GM21390 (cell line): Measurements from ENCODE around the gene EEFSEC.

Source experiments
- ATAC-seq: cut with Tn5 transposase; IDR thresholded peaks from one replicate; pipeline ENCODE4 v1.9.1; 2021; ENCODE audit not compliant: unreplicated experiment

The EEFSEC gene

DNA sequence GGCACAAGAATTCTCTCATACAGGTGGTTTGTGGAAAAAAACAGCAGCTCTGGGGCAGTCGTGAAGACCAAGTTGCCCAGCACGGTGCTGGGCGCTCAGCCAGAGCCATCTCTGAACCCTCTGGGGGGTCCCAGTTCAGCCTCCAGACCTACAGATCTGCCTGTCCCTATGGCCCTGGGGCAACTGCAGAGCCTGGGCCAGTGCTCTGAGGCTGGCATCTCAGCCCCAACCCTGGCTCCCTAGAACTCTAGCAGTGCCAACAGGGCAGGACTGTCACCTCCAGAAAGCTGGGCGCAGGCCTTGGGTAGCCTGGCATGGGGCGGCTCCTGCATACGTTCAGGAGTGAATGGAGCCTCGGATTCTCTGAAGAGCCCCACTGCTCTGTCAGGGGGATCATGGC lies 268.7 kb downstream of the EEFSEC start:
- ATAC-seq = no peak

GRCh38 chr3:128422762-128423524 lies 269.7 kb downstream of the EEFSEC start:
- ATAC-seq = no peak

- no peak for ATAC-seq
These were observed 270.4 kb downstream of the EEFSEC start for GRCh38 chr3:128423525-128424147.

DNA sequence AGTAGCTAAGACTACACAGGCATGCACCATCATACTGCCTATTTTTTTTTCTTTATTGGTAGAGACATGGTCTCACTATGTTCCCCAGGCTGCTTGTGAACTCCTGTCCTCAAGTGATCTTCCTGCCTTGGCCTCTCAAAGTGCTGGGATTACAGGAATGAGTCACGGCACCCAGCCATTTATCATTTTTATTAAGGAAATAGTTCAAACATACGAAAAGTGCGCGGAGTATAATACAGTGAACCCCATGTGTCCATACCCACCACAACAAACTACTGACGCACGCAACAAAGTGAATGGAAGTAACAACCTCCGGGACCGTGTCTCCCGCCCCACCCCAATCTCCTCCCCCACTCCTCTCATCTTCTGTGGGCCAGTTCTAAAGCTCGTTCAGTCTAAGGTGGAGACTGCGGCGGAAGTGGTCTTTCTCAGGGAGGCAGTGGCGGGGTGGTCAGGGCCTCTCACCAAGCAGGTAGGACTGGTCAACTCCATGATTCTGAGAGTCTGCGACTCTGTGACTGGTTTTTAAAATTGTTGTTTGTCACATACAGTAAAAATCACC lies 271.3 kb downstream of the EEFSEC start:
- ATAC-seq = no peak

DNA sequence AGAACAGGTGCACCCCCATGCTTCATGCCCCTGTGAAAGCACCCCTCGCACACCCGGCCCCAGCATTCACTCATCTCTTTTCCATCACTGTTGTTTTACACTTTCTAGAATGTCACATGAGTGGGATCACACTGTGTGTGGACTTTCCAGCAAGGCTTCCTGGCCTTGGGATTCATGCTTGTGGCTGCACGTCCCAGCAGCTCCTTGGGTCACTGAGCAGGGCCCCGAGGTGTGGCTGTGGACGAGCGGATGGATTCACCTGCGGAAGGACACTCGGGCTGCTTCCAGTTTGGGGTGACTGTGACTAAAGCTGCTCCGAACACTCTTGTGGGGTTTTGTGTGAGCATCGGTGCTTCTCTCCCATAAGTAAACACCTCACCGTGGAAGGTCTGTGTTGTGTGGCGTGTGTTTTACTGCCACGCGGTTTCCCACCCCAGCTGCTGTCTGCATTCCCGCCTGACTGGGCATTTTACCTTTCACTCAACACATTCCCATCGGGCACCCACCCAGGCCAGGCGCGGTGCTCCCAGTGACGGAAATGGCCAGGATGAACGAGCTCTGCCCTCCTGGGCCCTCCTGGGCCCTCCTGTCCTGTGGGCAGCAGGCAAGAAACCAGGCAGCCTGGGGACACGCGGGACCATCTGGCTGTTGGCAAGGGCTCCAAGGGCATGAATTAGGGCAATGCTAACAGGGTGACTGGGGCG lies 272.0 kb downstream of the EEFSEC start:
- no peak for ATAC-seq

- ATAC-seq = no peak
These were observed 272.5 kb downstream of the EEFSEC start for GRCh38 chr3:128425846-128426127.

DNA sequence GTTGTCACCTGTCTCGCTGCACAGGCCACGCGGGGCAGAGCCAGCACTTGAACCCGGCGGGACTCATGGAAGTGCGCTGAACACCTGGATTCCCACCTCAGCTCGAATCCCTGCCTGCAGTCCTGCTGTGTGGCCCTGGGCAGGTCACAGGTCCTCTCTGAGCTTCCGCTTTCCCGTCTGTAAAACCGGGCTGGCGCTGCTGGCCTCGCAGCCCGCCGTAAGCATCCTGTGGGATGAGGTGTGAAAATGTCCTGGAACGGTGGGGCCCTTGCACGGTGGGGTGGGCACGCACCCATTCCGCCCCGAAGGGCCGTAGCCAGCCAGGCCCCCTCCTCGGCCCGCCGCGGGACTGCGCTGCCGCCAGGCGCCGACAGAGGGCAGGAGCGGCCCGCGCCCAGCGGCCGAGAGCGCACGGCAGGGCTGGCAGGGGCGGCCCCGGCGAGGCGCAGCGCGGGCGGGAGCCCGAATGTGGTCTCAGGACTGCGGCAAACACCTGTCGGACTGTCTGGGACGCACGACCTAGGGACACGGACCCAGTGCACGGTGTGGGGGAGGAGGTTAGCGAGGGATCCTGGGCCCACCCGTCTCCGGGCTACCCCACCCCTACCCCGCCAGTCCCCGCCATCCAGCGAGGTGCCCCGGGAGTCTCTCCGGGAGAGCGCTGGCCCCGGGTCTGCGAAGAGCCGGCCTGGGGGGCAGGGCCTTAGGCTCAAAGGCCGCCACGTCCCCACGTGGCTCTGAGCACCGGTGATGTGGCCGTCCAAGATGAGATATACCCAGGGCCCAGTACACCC lies 273.0 kb downstream of the EEFSEC start:
- no peak for ATAC-seq

GRCh38 chr3:128427175-128427857 lies 274.0 kb downstream of the EEFSEC start:
- no peak for ATAC-seq

GRCh38 chr3:128427872-128428822 lies 274.9 kb downstream of the EEFSEC start:
- no peak for ATAC-seq

GRCh38 chr3:128429275-128429674 lies 276.0 kb downstream of the EEFSEC start:
- ATAC-seq = no peak

DNA sequence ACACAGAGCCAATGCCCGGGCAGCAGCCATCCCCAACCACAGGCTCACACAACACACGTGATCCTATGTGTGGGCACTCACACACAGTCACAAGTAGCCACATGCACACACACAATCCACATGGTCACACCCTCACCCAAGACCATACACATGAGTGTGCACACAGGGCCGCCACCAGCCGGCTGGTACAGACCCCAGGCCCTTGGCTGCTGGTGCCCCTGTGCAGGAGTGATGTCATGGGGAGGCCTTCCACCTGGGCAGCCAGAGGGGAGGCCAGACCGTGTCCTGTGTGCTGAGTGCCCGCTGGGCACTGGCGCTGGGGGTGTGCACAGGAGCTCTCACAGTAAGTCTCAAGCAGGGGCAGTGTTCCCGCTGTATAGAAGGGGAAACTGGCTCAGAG lies 276.5 kb downstream of the EEFSEC start:
- no peak for ATAC-seq

- no peak for ATAC-seq
These were observed 277.0 kb downstream of the EEFSEC start for GRCh38 chr3:128430301-128430700.

DNA sequence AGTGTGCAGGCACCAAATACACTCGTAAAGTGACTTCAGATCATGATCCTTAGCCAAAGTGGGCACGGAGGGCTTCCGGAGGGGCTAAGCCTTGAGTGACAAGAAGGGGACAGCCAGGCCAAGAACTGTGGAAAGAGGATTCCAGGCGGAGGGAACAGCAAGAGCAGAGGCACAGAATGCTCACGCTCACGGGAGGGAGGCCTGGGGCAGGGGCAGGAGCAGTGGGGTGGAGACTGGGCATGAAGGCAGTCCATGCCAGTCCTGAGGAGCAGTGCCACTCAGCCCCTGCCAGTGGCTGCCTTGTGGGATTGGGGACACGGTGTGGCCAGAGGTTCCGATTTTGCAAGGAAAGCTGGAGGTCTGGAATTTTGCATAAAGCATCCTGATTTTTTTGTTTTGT lies 277.4 kb downstream of the EEFSEC start:
- no peak for ATAC-seq

- no peak for ATAC-seq
These were observed 278.6 kb downstream of the EEFSEC start for GRCh38 chr3:128431803-128432300.

DNA sequence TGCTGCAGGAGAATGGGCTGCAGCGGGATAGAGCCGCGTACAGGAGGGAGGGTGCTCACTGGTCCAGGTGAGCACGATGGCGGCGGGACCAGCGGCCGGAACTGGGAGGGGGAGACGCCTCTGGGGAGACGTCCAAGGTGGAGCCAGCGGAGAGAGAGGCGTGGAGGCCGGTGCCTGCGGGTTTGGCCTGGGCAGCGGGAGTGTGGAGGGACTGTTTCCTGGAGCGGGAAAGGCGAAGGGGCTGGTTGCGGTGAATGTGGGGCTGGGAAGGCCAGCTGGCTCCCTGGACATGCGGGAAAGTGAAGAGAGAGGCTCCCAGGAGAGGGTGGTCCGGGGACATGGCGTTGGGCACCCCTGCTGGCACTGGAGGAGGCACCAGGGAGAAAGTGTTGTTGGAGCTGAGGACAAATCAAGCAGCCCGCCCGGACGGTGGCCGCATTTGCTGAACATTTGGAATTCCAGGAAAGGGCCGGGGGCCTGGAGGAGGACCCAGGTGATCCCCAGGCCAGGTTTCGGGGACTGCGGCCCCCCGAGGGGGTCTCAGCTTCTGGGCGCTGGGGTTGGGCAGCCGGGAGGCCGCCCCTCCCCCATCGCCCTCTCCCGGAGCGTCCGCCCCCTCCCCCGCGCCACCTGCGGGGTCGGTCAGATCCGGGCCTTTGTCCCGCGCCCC lies 279.2 kb downstream of the EEFSEC start:
- ATAC-seq = no peak

DNA sequence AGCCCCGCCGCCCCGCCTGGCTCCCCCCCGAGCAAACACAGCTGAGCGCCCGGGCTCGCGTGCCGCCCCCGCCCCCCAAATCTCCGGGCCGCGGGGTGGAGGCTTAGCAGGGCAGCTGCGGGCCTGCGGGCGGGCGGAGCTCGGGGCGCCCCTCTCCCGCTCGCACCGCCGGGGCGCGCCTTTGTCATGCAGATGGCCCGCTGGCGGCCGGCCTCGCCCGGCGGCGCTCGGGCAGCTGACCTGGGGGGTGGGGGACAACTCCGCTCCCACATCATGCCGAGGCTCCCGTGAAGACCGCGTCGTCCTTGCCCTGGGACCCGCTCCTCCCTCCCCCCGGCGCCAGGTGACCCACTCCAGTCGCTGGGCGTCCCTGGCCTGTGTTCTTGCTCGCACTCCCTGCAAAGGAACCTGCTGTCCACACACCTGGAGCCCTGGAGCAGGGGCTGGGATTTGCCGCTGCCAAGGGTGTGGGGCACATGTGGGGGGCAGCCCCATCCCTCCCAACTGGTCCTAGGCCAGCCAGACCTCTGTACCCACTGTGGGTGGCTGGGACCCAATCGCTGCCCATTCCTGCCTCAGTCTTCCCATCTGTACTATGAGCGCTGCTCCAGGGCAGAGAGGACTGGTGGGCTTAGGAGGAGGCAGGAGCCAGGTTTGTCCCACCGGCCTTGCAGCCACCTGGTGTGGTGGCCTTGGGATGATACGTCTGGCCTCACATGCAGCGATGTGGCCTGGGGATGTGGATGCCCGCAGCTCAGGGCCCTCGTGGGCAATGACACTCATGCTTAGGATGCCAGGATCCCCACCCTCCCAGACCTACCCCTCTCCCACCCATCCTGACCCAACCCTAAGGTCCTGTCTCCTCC lies 279.9 kb downstream of the EEFSEC start:
- ATAC-seq = no peak

DNA sequence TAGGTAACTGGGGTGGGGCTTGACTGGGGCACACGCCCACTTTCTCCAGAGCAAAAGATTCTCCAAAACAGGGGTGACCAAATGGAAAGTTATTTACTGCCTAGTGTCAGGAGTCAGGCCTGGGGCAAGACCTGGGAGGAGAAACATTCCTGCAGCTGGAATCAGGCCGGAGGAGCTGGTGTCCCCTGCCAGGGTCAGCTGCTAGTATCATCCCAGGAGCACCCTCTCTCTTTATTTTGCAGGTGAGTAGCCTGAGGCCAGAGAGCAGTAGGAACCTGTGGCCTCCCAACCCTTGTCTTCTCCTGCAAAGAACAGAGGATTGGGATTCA lies 280.5 kb downstream of the EEFSEC start:
- no peak for ATAC-seq

DNA sequence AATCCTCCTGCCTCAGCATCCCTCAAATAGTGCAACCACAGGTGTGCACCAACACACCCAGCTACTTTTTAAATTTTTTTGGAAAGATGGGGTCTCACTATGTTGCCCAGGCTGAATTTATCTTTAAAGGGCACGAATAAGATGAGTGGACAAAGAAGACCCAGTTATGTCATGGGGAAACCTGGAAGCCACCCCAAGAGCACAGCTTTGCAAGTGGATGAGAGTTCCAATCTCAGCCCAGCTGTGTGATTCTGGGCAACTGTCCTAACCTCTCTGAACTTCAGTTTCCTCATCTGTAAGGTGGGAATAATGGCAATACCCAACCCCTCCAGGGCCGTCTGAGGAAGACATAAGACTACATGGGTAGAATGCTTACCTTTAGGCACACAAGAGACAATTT lies 281.2 kb downstream of the EEFSEC start:
- no peak for ATAC-seq
